22Rv1 (cell line): Measurements from ENCODE around the gene LRRC55.

Source experiments
- CTCF ChIP-seq: fragments of 450-650 bp; IDR thresholded peaks from 2 replicates; pipeline ENCODE4 v1.5.1; 2017; ENCODE audit warnings: mild to moderate bottlenecking
- ZFX ChIP-seq: fragments of 450-650 bp; IDR thresholded peaks from 2 replicates; pipeline ENCODE4 v1.6.1; 2017; ENCODE audit warnings: antibody characterized with exemption, borderline replicate concordance

GRCh38 chr11:57178334-57178733, 3.4 kb upstream of the LRRC55 start:
- TF ChIP-seq CTCF (no peak), ZFX (no peak)
